ENCODE measurements around the gene PCMT1.

DNA sequence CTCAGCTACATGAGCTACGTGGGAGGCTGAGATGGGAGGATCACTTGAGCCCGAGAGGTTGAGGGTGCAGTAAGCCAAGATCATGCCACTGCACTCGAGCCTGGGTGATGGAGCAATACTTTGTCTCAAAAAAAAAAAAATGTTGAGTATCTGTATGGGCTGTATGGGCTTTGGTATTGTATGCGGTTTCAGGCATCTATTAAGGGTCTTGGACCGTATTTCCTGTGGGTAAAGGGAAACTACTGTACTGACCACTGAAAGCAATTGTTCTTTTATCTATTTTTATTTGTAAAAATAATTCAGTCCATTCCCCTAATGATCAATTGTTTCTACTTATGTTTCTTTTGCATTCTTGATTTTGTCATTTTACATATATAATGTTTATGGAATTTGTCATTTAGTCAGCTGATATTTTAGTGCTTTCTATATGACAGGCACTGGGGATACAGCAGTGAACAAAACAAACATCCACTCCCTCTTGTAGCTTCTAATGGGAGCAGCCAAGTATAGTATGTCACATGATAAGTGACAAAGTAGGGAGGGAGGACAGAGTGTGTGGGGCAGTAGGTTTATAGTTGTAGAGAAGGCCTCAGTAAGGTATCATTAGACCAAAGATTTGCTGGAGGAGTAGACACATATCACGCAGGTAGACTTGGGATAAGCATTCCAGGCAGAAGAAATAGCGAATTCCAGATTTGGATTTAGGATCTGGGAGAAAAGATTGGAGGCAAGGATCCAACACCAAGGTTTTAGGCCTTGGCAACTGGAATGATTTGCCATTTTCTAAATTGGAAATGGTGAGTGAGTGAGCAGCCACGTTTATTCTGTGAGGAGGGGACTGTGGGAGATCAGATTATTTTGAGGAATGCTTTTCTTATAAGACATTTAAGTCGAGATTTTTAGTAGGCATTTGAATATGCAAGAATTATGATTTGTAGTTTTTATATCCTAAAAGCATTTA is 6.0 kb downstream of the PCMT1 start:
- TF ChIP-seq GATA3 (IDR thresholded peaks at IDR 0.05; ENCODE audit: low read depth, low read length) (no peak), GATA2 (IDR thresholded peaks at IDR 0.05; ENCODE audit: low read depth, low read length) (no peak)

All from SH-SY5Y (cell line).